ENCODE data around the gene KRT23.

Gene KRT23

GRCh38 chr17:40914075-40914855 is 23.2 kb downstream of the KRT23 start:
- H3K27ac ChIP-seq (ENCODE audit: extremely low read depth, low read depth, low read length), result no peak overlapping the region
- no peak overlapping the region for H3K4me3 ChIP-seq (ENCODE audit: low read depth, low read length)
- H3K9me3 ChIP-seq (ENCODE audit: control insufficient read depth, insufficient read depth, low read depth, low read length), result no peaks in the 10 kb centered on the region
- ChIA-PET CTCF (interaction anchor here (0.9 to 2.6 kb wide), 8 partner anchors 10 to 734 kb away, joined by 3 to 15 read pairs (median 10); no protein-coding TSS in a partner anchor), POLR2A (no interaction called here)
- TF ChIP-seq ZNF26 (tag by site-specific recombination; IDR thresholded peaks at IDR 0.05) (no peak), ZNF10 (tag by site-specific recombination; IDR thresholded peaks at IDR 0.05) (no peak), ZNF311 (tag by site-specific recombination; IDR thresholded peaks at IDR 0.05; ENCODE audit: borderline replicate concordance) (no peak), ZBTB48 (tag by site-specific recombination; IDR thresholded peaks at IDR 0.05) (no peak), ZNF623 (tag by site-specific recombination; IDR thresholded peaks at IDR 0.05) (no peak), ZNF18 (tag by site-specific recombination; IDR thresholded peaks at IDR 0.05) (no peak), ZNF214 (tag by site-specific recombination; IDR thresholded peaks at IDR 0.05; ENCODE audit: borderline replicate concordance) (no peak), ZNF2 (tag by site-specific recombination; IDR thresholded peaks at IDR 0.05) (no peak), GLI4 (tag by site-specific recombination; IDR thresholded peaks at IDR 0.05) (no peak), ZNF580 (tag by site-specific recombination; IDR thresholded peaks at IDR 0.05) (no peak), INSM2 (tag by site-specific recombination; IDR thresholded peaks at IDR 0.05) (no peak), ZNF621 (tag by site-specific recombination; IDR thresholded peaks at IDR 0.05) (no peak), TRIM28 (IDR thresholded peaks at IDR 0.05; ENCODE audit: borderline replicate concordance, low read length) (no peak)
- TF ChIP-seq, protein P1, sequence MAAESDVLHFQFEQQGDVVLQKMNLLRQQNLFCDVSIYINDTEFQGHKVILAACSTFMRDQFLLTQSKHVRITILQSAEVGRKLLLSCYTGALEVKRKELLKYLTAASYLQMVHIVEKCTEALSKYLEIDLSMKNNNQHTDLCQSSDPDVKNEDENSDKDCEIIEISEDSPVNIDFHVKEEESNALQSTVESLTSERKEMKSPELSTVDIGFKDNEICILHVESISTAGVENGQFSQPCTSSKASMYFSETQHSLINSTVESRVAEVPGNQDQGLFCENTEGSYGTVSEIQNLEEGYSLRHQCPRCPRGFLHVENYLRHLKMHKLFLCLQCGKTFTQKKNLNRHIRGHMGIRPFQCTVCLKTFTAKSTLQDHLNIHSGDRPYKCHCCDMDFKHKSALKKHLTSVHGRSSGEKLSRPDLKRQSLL (tag by site-specific recombination; IDR thresholded peaks at IDR 0.05), result no peak
- peaks cover 6% of the 10 kb centered on the region; the same call in 1 of the 2 replicates for H3K4me1 ChIP-seq (ENCODE audit: control insufficient read depth, insufficient read depth, low read length)
- no peaks in the 10 kb centered on the region for H3K36me3 ChIP-seq (ENCODE audit: control insufficient read depth in 2 of 2, insufficient read depth in 1 of 2, low read length in 2 of 2)

- H3K9me3 ChIP-seq (ENCODE audit: control insufficient read depth, insufficient read depth, low read depth, low read length), result no peaks in the 10 kb centered on the region
- H3K36me3 ChIP-seq (ENCODE audit: control insufficient read depth in 2 of 2, insufficient read depth in 1 of 2, low read length in 2 of 2), result no peaks in the 10 kb centered on the region
- POLR2A ChIA-PET, result no interaction called here
- peaks cover 6% of the 10 kb centered on the region; the same call in 1 of the 2 replicates for H3K4me1 ChIP-seq (ENCODE audit: control insufficient read depth, insufficient read depth, low read length)
- no peak overlapping the region for H3K4me3 ChIP-seq (ENCODE audit: low read depth, low read length)
- H3K27ac ChIP-seq (ENCODE audit: extremely low read depth, low read depth, low read length), result no peak overlapping the region
- CTCF ChIA-PET, result interaction anchor here (0.6 to 3.9 kb wide), 8 partner anchors 109 to 933 kb away, joined by 3 to 42 read pairs (median 10); no protein-coding TSS in a partner anchor
- no peak for TF ChIP-seq PBX3 (CRISPR knock-in tag; IDR thresholded peaks at IDR 0.05)
- TF ChIP-seq ZNF558 (tag by site-specific recombination; IDR thresholded peaks at IDR 0.05), result no peak
- no peak for TF ChIP-seq ZSCAN16 (tag by site-specific recombination; IDR thresholded peaks at IDR 0.05)
- no peak for TF ChIP-seq SP3 (tag by site-specific recombination; IDR thresholded peaks at IDR 0.05)
- no peak for TF ChIP-seq ZNF37A (tag by site-specific recombination; IDR thresholded peaks at IDR 0.05)
- no peak for TF ChIP-seq ZNF560 (tag by site-specific recombination; IDR thresholded peaks at IDR 0.05; ENCODE audit: borderline replicate concordance)
- no peak for TF ChIP-seq ZNF121 (tag by site-specific recombination; IDR thresholded peaks at IDR 0.05)
- no peak for TF ChIP-seq KLF9 (tag by site-specific recombination; IDR thresholded peaks at IDR 0.05; ENCODE audit: low read depth)
- TF ChIP-seq ZNF354C (tag by site-specific recombination; IDR thresholded peaks at IDR 0.05; ENCODE audit: borderline replicate concordance, low read depth), result no peak
- no peak for TF ChIP-seq ZNF768 (tag by site-specific recombination; IDR thresholded peaks at IDR 0.05)
- TF ChIP-seq ZNF639 (tag by site-specific recombination; IDR thresholded peaks at IDR 0.05), result no peak
These were observed 24.8 kb downstream of the KRT23 start for GRCh38 chr17:40912486-40913210.

Measured in HEK293 (cell line).